ENCODE measurements around the gene SIGLEC8.

DNA sequence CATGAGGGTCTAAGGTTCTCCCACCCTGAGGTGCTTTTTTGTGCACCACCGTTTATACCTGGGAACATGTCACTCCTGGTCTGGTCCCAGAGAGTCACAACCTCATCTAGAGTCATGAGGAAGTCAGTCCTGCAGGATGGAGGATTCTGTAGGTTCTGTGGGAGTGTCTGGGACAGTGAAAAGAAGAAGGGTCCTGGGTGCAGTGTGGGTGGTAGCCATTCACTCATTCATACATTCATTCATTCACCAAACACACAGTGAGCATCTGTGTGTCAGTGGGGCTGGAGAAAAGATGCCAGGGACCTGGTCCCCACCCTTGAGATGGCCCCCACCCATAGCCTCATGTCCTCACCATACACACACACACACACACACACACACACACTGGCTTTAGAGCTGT, 11.4 kb upstream of the SIGLEC8 start:
- TF ChIP-seq YY1 (IDR thresholded peaks at IDR 0.05; ENCODE audit: insufficient read depth, insufficient read length) (no peak), ZNF274 (IDR thresholded peaks at IDR 0.05; ENCODE audit: low read depth, low read length) (no peak), SUZ12 (IDR thresholded peaks at IDR 0.05; ENCODE audit: extremely low read depth, insufficient read depth, insufficient read length) (no peak)

Data from NT2/D1 (cell line).